Measurements from ENCODE around the gene CCDC149.

The CCDC149 gene

GRCh38 chr4:24858550-24858949 is 54.3 kb downstream of the CCDC149 start:
- H3K4me3 ChIP-seq (ENCODE audit: low read length), result no peak overlapping the region
- no peak for TF ChIP-seq CTCF (conservative IDR thresholded peaks at IDR 0.05; ENCODE audit: low read length)
- no peak for DNase-seq (ENCODE audit: low read depth)

GRCh38 chr4:24858026-24858425 is 54.8 kb downstream of the CCDC149 start:
- no peak overlapping the region for H3K4me3 ChIP-seq (ENCODE audit: low read length)
- TF ChIP-seq CTCF (conservative IDR thresholded peaks at IDR 0.05; ENCODE audit: low read length), result no peak

GRCh38 chr4:24856586-24856985 is 56.3 kb downstream of the CCDC149 start:
- peak; percentile 38 for DNase-seq (ENCODE audit: low read depth)
- no peak for TF ChIP-seq CTCF (conservative IDR thresholded peaks at IDR 0.05; ENCODE audit: low read length)
- no peak overlapping the region for H3K4me3 ChIP-seq (ENCODE audit: low read length)

More at GRCh38 chr4:24858026-24858425, 54.8 kb downstream of the CCDC149 start:
- DNase-seq (ENCODE audit: low read depth), result peak; percentile 88

DNA sequence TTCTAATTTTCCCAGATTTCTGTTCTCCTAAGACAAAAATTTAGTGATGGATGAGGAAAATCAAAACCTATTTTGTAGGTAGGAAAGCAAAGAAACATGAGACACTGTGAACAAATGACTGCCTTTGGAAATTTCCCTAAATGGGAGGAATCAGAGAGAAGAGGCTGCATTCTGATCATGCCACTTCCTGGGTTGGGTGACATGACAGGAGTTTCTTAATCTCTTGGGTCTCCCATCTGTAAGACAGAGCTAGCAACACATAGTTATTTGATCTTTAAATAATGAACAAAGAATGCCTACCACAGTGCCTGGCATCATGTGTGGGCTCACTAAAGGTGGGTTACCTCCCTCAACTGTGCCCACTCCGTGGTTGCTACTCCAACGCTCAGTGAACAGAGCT is 57.1 kb downstream of the CCDC149 start:
- no peak overlapping the region for H3K4me3 ChIP-seq (ENCODE audit: low read length)
- no peak for TF ChIP-seq CTCF (conservative IDR thresholded peaks at IDR 0.05; ENCODE audit: low read length)
- peak; percentile 45 for DNase-seq (ENCODE audit: low read depth)

GRCh38 chr4:24853142-24853541 is 59.7 kb downstream of the CCDC149 start:
- TF ChIP-seq CTCF (conservative IDR thresholded peaks at IDR 0.05; ENCODE audit: low read length), result no peak
- H3K4me3 ChIP-seq (ENCODE audit: low read length), result no peak overlapping the region
- DNase-seq (ENCODE audit: low read depth), result no peak

GRCh38 chr4:24850674-24851073 is 62.2 kb downstream of the CCDC149 start:
- TF ChIP-seq CTCF (conservative IDR thresholded peaks at IDR 0.05; ENCODE audit: low read length), result no peak
- no peak overlapping the region for H3K4me3 ChIP-seq (ENCODE audit: low read length)
- peak; percentile 83 for DNase-seq (ENCODE audit: low read depth)

DNA sequence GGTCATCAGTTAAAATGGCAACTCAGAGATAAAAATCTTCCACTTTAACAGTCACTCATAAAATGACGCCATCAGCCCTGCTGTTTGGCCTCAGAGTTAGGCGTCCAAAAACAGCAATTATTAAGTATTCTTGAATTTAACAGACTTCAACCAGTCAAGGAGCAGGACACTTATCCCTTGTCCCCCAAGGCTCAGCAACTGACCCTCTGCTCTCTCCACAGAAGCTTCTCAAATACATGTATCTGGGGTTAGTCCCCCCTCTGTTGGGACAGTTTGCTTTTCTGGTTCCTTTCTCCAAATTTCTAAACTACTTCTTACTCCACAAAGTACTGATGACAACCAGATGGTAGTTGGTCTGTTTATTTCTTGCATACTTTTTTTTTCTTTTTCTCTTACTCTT is 63.1 kb downstream of the CCDC149 start:
- TF ChIP-seq CTCF (conservative IDR thresholded peaks at IDR 0.05; ENCODE audit: low read length), result no peak
- peak; percentile 44 for DNase-seq (ENCODE audit: low read depth)
- H3K4me3 ChIP-seq (ENCODE audit: low read length), result no peak overlapping the region
